Panc1 (cell line): ENCODE data around the gene INS. TPM values are rescaled to one million over a fixed set of nuclear protein-coding genes. Genes with fewer than 3 reads are reported as not detected.

Experiments used
- ATAC-seq: fragments of 200-7000 bp; cut with Tn5 transposase; 2 replicates; pipeline ENCODE4 v1.9.1; 2020; ENCODE audit warnings: mild to moderate bottlenecking, moderate library complexity
- BruUV-seq: library from RNA; stranded (reverse); fragments of 400-500 nt; replicated peaks from 2 replicates; lab custom pipeline; 2021; lab: Mats Ljungman, UMichigan
- CTCF ChIA-PET: fragments of 300-600 bp; sonication (Branson Sonifier 250); formaldehyde crosslinking; loops from one replicate; lab custom pipeline; 2022; ENCODE audit warnings: antibody characterized with exemption; lab: Charles Lee
- POLR2A ChIA-PET: fragments of 300-600 bp; sonication (Branson Sonifier 250); formaldehyde crosslinking; loops from one replicate; lab custom pipeline; 2022; ENCODE audit warnings: antibody characterized with exemption; lab: Charles Lee
- DNase-seq: peaks from one replicate; pipeline ENCODE4 v3.0.0-alpha.2; 2010; ENCODE audit warnings: low read depth, low spot score
- H3K27ac ChIP-seq: 2 replicates; pipeline ENCODE4 v1.5.1; 2011; ENCODE audit warnings: mild to moderate bottlenecking, low read length, inconsistent platforms
- H3K27me3 ChIP-seq: fragments of 200-500 bp; sonication (Bioruptor generic); 2 replicates; pipeline ENCODE4 v1.6.0; 2014; ENCODE audit warnings: low read length, inconsistent platforms; ENCODE audit not compliant: control insufficient read depth, insufficient read depth
- H3K36me3 ChIP-seq: fragments of 200-500 bp; sonication (Bioruptor generic); 2 replicates; pipeline ENCODE4 v1.5.1; 2014; ENCODE audit warnings: inconsistent platforms, mild to moderate bottlenecking, low read length, moderate library complexity; ENCODE audit not compliant: control insufficient read depth, insufficient read depth
- H3K4me1 ChIP-seq: 2 replicates; pipeline ENCODE4 v1.5.1; 2011; ENCODE audit warnings: inconsistent platforms, mild to moderate bottlenecking, low read length, moderate library complexity; ENCODE audit not compliant: control insufficient read depth, insufficient read depth
- H3K4me3 ChIP-seq, 2 experiments: 2 replicates each; pipeline ENCODE4 v1.5.1; 2011 to 2012; ENCODE audit warnings: low read depth in 2 of 2, low read length in 2 of 2, mild to moderate bottlenecking in 2 of 2, inconsistent platforms in 1 of 2, moderate library complexity in 1 of 2
- H3K9me3 ChIP-seq: fragments of 200-500 bp; sonication (Bioruptor generic); 2 replicates; pipeline ENCODE4 v1.5.1; 2014; ENCODE audit warnings: low read depth, mild to moderate bottlenecking, inconsistent platforms, low read length, moderate library complexity; ENCODE audit not compliant: control insufficient read depth, insufficient read depth
- CTCF ChIP-seq: fragments of 450-650 bp; IDR thresholded peaks from 2 replicates; pipeline ENCODE4 v1.5.1; 2017; ENCODE audit warnings: mild to moderate bottlenecking
- POLR2AphosphoS5 ChIP-seq: IDR thresholded peaks from 2 replicates; pipeline ENCODE4 v1.6.1; 2012; ENCODE audit warnings: mild to moderate bottlenecking, low read depth, low read length, moderate library complexity
- REST ChIP-seq, 2 experiments: IDR thresholded peaks; 2 replicates each; pipeline ENCODE4 v1.6.1; 2011 to 2012; ENCODE audit warnings: low read depth in 2 of 2, control low read depth in 1 of 2, low read length in 1 of 2, mild to moderate bottlenecking in 1 of 2, moderate library complexity in 1 of 2; ENCODE audit not compliant: insufficient read depth in 1 of 2
- SIN3A ChIP-seq: IDR thresholded peaks from 2 replicates; pipeline ENCODE4 v1.6.1; 2012; ENCODE audit warnings: low read depth, mild to moderate bottlenecking, low read length, moderate library complexity, borderline replicate concordance; ENCODE audit not compliant: insufficient read depth
- TCF7L2 ChIP-seq: IDR thresholded peaks from 2 replicates; pipeline ENCODE4 v1.6.1; 2011; ENCODE audit warnings: mild to moderate bottlenecking, low read depth, low read length, inconsistent platforms
- in situ Hi-C: cut with HindIII; loops from 2 replicates; pipeline ENCODE4 v1.10.0; 2016; ENCODE audit warnings: low sequenced_read_pairs, low pct_unique_long_range_greater_than_20kb
- intact Hi-C: fragments of 100-400 bp; cut with micrococcal nuclease; formaldehyde crosslinking; loops from one replicate; pipeline ENCODE4 v1.10.0; 2022; ENCODE audit not compliant: unreplicated experiment
- total RNA-seq: library from RNA; stranded (reverse); gene quantifications from one replicate; pipeline ENCODE4 v1.2.1, GENCODE V29; 2021; ENCODE audit not compliant: unreplicated experiment

Gene INS
- total RNA-seq, 1 experiment from 2014 or later: not detected

DNA sequence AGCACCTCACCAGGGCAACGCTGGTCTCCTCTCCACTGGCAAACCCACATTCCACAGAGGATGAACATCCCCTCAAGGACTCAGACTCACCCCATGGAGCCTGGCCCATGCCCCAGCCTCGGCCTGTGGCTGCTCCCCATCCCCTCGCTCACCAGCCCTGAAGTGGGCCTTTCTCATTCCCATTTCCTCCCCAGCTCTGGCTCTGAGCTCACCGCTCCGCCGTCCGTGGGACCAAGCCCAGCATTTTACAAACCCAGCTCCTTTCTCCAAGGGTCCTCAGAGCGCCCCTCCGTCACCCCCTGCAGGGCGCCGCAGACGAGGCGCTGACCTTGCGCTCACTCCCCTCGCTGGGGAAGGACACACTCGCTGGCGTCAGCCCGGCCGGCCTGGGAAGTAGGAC is 15.0 kb downstream of the INS start:
- Histone ChIP-seq H3K36me3 (peaks cover 3% of the 10 kb centered on the region; the same call in 1 of the 2 replicates), H3K4me1 (peaks cover 8% of the 10 kb centered on the region; the same call in 1 of the 2 replicates), H3K27me3 (peaks cover 57% of the 10 kb centered on the region), H3K4me3 (no peak overlapping the region), H3K9me3 (no peaks in the 10 kb centered on the region), H3K27ac (no peak overlapping the region)
- CTCF ChIA-PET: no interaction called here
- ATAC-seq (no peak), DNase-seq (no peak)
- TF ChIP-seq CTCF (no peak), REST (IDR thresholded peaks at IDR 0.05; ENCODE audit: insufficient read depth in 1 of 2, low read depth in 2 of 2, low read length in 1 of 2) (no peak), SIN3A (no peak), TCF7L2 (no peak), POLR2AphosphoS5 (no peak)
- in situ Hi-C loops (loop anchor here (10.0 kb wide), 1 partner anchor 51 kb away; no protein-coding TSS in a partner anchor), intact Hi-C loops (no loop called here)
- POLR2A ChIA-PET: interaction anchor here (0.5 kb wide), 1 partner anchor 150 kb away, joined by 7 read pairs; no protein-coding TSS in a partner anchor
- no TSS peak for BruUV-seq

DNA sequence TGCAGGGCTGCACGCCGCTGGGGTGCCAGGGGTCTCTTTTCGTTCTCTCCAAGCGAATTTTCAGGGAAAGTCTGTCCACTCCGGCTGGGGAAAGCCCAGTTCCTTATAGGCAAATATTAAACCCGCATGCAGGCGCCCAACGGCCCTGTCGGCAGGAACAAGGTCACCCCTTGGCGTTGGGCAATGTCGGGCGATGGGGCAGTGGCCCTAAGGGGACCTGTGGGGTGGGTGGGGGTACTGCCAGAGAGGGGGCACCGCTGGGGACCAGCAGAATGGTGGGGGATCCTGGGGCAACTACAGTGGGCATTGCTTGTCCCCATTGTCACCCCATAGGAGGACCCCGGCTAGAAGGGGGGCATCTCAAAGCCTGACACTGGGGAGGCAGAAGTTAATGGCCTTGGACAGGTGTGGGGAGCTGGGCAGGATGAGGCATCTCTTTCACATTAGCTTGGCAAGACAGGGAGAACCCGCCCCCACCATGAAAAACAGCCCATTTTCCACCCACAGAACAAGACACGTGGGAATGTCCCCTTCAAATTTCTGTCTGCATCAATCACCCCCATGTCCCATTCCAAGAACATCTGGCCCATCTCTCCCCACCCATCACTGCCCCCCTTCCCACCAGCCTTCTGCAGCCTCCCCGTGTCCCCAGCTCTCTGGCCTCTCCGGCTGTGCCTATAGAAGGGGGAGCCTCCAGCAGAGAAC is 16.3 kb downstream of the INS start:
- BruUV-seq: no TSS peak
- DNase-seq (no peak), ATAC-seq (no peak)
- H3K4me3 ChIP-seq: no peak overlapping the region
- in situ Hi-C loops: loop anchor here (10.0 kb wide), 1 partner anchor 50 kb away; no protein-coding TSS in a partner anchor
- H3K4me1 ChIP-seq: peaks cover 11% of the 10 kb centered on the region
- no peak overlapping the region for H3K27ac ChIP-seq
- H3K27me3 ChIP-seq: peaks cover 57% of the 10 kb centered on the region
- ChIA-PET POLR2A (no interaction called here), CTCF (interaction anchor here (1.0 kb wide), 1 partner anchor 162 kb away, joined by 3 read pairs; no protein-coding TSS in a partner anchor)
- peaks cover 3% of the 10 kb centered on the region; the same call in 1 of the 2 replicates for H3K36me3 ChIP-seq
- H3K9me3 ChIP-seq: no peaks in the 10 kb centered on the region
- TF ChIP-seq POLR2AphosphoS5 (no peak), SIN3A (no peak), CTCF (no peak), TCF7L2 (no peak), REST (IDR thresholded peaks at IDR 0.05; ENCODE audit: insufficient read depth in 1 of 2, low read depth in 2 of 2, low read length in 1 of 2) (no peak)
- intact Hi-C loops: no loop called here
